ENCODE measurements around the gene PARM1.

- TF ChIP-seq CTCF (IDR thresholded peaks at IDR 0.05; ENCODE audit: low read depth, low read length): no peak
- TF ChIP-seq EZH2phosphoT487 (IDR thresholded peaks at IDR 0.05; ENCODE audit: low read depth): no peak
Observed at GRCh38 chr4:74950200-74950599, 17.3 kb downstream of the PARM1 start.

All from OCI-LY3 (cell line).